ENCODE results near the gene KDM2A.

DNA sequence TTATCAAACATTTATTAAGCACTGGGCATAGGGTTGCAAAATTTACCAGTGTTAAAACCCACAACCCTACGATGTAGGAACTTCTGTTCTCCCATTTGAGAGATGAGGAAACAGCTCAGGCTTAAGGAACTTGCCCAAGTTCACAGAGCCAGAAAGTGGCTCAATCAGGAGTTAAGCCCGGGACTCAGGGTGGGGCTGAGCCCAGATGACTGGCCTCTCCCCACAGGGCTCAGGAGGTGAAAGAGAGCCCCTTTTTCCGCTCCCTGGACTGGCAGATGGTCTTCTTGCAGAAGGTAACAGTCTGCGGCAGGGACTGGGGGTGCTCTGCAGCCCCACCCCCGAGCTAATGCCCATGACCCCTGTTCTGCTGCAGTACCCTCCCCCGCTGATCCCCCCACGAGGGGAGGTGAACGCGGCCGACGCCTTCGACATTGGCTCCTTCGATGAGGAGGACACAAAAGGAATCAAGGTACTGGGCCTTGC is 164.5 kb downstream of the KDM2A start:
- TF ChIP-seq, protein P1, sequence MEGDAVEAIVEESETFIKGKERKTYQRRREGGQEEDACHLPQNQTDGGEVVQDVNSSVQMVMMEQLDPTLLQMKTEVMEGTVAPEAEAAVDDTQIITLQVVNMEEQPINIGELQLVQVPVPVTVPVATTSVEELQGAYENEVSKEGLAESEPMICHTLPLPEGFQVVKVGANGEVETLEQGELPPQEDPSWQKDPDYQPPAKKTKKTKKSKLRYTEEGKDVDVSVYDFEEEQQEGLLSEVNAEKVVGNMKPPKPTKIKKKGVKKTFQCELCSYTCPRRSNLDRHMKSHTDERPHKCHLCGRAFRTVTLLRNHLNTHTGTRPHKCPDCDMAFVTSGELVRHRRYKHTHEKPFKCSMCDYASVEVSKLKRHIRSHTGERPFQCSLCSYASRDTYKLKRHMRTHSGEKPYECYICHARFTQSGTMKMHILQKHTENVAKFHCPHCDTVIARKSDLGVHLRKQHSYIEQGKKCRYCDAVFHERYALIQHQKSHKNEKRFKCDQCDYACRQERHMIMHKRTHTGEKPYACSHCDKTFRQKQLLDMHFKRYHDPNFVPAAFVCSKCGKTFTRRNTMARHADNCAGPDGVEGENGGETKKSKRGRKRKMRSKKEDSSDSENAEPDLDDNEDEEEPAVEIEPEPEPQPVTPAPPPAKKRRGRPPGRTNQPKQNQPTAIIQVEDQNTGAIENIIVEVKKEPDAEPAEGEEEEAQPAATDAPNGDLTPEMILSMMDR (IDR thresholded peaks at IDR 0.05): no peak
- no peak for TF ChIP-seq POLR2A (IDR thresholded peaks at IDR 0.05)
- no peak for TF ChIP-seq POLR2AphosphoS5 (IDR thresholded peaks at IDR 0.05)
